GM18867 (cell line): ENCODE data around the gene ASIC2.

Experiments
- ATAC-seq: cut with Tn5 transposase; IDR thresholded peaks from one replicate; pipeline ENCODE4 v1.9.1; 2021; ENCODE audit warnings: mild to moderate bottlenecking, moderate library complexity; ENCODE audit not compliant: unreplicated experiment

ASIC2 gene

GRCh38 chr17:33288954-33289353, 4.1 kb downstream of the ASIC2 start:
- ATAC-seq = no peak

GRCh38 chr17:33287096-33287725, 5.9 kb downstream of the ASIC2 start:
- no peak for ATAC-seq

DNA sequence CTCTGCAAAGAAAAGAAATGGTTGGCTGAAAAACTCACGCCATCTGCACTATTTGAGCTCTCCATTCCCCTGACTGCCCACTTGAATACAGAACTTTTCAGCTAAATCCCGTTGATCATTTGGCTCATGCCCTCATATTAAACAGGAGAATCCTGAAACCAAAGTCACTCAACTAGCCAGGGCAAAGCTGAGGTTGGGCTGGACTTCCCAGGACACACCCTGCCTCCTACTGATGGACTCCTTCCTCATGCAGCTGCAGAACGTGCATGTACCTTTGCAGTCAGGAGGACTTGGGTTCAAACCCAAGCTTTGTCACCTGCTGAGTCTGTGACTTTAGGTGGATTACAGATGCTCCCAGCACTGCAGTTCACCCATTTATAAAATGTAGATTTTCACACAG, 7.7 kb downstream of the ASIC2 start:
- ATAC-seq = no peak

DNA sequence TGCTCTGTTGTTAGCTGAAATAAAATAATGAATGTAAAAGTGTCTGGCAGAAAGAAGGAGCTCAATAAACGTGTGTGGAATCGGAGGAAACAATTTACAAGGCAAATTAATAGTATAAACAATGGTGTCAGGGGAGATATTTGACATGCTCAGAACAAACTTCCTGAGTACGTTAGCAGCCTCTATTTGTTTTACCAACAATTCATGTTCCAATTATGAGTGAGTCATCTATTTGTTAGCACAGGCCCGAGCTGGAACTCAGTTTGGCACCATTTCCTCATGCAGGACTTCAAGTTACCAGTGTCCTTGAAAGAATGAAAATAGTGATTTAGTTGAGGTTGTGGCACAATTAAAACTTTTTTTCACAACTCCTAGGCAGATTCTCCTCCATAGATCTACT, 9.1 kb downstream of the ASIC2 start:
- ATAC-seq = no peak

- no peak for ATAC-seq
Observed at GRCh38 chr17:33280162-33280943, 12.7 kb downstream of the ASIC2 start.

GRCh38 chr17:33277436-33278100, 15.5 kb downstream of the ASIC2 start:
- no peak for ATAC-seq

- ATAC-seq = no peak
Observed at GRCh38 chr17:33273743-33274410, 19.2 kb downstream of the ASIC2 start.

DNA sequence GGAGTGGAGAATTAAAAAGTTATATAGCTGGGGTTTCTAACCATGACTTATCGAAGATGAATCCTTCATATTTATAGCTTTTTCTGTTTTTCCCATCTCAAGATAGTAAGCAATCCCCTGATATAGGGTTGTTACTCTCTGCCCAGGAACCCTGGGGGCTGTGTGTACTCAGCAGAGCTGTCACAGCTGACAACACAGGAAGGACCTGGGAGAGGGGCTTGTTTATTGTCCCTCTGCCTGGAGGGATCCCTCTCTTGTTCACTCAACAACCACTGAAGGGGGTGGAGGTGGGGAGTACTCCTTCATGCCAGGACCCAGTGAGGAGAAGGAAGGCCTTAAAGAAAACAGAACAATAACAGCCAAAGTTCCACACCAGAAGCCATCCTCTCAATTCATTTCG, 19.8 kb downstream of the ASIC2 start:
- ATAC-seq = no peak

- ATAC-seq = no peak
Observed at GRCh38 chr17:33272438-33272837, 20.7 kb downstream of the ASIC2 start.

DNA sequence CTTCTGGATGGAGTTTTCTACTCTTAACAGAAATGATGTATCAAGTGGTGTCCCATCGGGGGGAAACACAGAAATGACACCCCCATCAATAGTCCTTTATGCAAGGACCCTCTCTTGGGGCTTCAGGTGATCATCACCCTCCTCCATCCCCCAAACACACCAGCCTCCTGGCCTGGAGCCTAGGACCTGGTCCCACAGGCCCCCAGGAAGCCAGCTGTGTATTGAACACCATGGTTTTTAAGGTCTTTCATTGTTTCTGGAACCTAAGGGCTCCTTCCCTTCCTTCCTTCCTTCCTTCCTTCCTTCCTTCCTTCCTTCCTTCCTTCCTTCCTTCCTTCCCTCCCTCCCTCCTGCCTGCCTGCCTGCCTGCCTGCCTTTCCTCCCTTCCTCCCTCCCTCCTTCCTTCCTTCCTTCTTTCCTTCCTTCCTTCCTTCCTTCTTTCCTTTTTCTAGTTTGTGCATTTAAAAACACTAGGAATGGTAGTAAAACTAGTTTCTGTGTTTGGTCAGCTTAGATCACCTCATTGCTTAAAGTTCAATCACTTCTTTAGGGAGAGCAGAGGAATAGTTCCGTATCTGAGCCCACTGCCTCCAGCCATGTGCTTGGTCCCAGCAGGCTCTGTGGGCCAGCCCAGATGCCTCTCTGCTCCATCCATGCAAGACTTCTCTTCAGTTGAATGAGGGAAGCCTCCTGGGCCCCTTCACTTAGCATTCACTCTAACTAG, 23.6 kb downstream of the ASIC2 start:
- no peak for ATAC-seq

GRCh38 chr17:33267851-33268548, 25.1 kb downstream of the ASIC2 start:
- ATAC-seq = no peak

- no peak for ATAC-seq
Observed at GRCh38 chr17:33267271-33267790, 25.8 kb downstream of the ASIC2 start.

GRCh38 chr17:33266611-33267010, 26.5 kb downstream of the ASIC2 start:
- ATAC-seq = no peak

GRCh38 chr17:33266116-33266515, 27.0 kb downstream of the ASIC2 start:
- no peak for ATAC-seq

DNA sequence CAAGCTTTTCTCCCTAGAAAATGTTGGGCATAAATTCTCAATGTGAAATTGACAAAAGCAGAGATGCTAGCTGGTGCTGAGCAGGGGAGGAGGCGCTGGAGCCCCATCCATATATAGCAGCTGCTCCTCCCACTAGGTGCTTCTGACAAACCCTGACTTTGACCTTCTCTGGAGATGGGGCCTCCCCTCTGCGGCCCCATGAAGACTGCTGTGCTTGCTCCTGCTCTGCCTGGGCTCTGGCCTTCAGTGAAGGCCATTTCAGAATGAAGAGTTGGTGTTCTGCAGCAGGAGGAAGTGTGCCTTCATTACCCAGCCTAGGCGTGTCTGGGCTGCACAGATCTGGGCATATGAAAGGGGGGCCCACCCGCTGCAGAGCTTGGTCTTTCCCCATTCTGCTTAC, 29.7 kb downstream of the ASIC2 start:
- no peak for ATAC-seq

GRCh38 chr17:33262266-33263123, 30.6 kb downstream of the ASIC2 start:
- no peak for ATAC-seq

DNA sequence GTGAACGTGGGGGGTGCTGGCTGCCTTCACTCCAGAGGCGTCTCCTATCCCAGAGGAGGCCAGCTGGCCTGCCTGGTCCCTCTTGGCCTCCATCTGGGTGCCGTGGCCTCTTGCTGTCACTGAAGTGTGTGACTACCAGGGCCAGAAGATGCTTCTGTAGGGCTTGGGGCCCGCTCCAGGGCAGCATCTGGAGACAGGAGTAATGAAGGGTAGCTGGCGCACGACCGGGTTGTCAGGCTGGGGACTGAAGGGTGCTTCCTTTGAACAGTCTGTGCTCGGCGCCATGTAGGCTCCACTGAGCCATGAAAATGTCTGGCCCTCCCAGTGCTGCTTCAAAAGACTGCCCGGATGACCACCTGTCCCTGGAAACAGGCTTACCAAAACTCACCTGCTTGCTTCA, 31.3 kb downstream of the ASIC2 start:
- ATAC-seq = no peak

GRCh38 chr17:33260638-33261037, 32.5 kb downstream of the ASIC2 start:
- no peak for ATAC-seq

DNA sequence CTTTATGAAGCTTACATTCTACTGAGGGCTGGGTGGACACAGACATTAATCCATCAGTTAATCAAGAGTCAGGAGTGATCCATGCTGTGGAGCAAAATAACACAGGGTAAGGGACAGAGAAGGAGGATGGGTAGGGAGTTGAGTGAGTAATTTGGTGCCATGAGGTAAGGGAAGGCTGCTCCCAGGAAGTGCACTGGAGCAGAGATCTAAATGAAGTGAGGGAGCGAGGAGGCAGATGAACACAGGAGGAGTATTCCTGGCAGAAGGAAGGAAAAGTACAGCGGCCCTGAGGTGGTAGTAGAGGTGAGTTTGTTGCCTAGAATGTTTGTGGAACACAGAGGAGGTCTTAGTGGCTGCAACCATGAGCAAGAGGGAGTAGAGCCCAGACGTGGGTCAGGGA, 34.8 kb downstream of the ASIC2 start:
- no peak for ATAC-seq
